LNCAP (cell line): Measurements from ENCODE around the gene MAFB.

ENCODE experiments used
- CTCF ChIP-seq: fragments of 450-650 bp; IDR thresholded peaks from 2 replicates; pipeline ENCODE4 v1.5.1; 2017; ENCODE audit warnings: mild to moderate bottlenecking

Gene MAFB

GRCh38 chr20:40650707-40651106, 38.3 kb downstream of the MAFB start:
- TF ChIP-seq CTCF = no peak

GRCh38 chr20:40648210-40649072, 40.6 kb downstream of the MAFB start:
- no peak for TF ChIP-seq CTCF

GRCh38 chr20:40646813-40647212, 42.2 kb downstream of the MAFB start:
- no peak for TF ChIP-seq CTCF

DNA sequence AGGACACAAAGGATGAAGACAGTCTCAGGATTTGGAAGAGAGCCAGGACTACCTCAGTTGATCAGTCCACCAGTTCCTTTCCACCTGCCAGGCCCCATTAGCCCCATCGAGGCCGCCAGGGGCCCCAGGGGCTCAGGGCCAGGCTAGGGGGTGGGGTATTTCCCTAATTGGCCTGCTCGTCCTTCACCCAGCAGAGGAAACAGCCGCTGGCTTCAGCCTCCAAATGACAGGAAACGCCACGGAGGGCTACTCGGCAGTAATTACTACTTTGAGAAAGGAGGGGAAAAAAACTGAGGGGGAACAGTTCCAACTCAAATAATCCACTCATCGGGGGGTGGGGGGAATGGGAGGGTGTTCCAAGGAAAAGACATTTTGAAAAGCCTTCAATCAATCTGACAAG, 42.7 kb downstream of the MAFB start:
- TF ChIP-seq CTCF = no peak

- no peak for TF ChIP-seq CTCF
Measured at GRCh38 chr20:40644863-40645262, 44.2 kb downstream of the MAFB start.

DNA sequence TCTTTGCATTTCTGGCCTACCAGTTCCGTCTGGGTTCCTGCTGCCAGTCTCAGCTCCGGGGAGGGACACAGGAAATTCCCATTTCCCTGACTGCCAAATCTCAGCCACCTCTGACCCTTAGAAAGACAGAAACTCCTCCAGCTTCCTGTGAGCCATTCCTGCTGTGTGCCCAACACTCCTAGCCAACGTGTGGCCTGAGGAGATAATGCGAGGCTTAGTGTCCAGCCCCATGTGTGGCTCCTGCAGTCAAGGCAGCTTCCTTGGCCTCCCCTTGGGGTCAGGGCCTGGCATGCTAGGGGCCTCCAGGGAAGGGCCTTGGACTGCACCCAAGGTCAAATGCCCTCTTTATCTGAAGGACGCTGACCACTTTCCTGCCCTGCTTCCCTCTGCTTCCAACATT, 45.1 kb downstream of the MAFB start:
- TF ChIP-seq CTCF = no peak

DNA sequence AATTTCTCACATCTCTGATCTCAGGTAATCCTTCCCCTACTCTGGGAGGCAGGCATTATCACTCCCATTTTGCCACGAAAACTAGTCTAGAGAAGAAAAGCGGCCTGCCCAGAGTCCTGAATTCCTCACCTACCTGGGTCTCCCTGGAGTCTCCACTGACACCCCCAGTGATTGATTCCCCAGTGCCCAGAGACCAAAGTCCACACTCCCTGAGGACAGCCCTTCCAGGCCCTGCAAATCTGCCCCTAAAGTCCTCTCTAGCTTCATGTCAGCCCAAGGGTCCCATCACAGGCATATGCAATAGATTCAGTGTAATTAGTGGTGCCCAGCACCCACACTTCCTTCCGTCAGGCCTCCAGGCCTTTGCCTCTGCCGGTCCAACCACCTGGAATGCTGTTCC, 47.2 kb downstream of the MAFB start:
- TF ChIP-seq CTCF = no peak
